WTC11 (cell line): ENCODE measurements around the gene TNFRSF14. TPM values are rescaled to one million over a fixed set of nuclear protein-coding genes. Genes with fewer than 3 reads are reported as not detected.
"Not testable (repeated sequence)": the region's sequence is repeated elsewhere in the genome, so short reads cannot be mapped to it uniquely, and the experiment has no call there.

Source experiments
- ATAC-seq: fragments of 200-7000 bp; cut with Tn5 transposase; 2 replicates; pipeline ENCODE4 v1.10.0; 2021; ENCODE audit warnings: mild to moderate bottlenecking, moderate library complexity
- CTCF ChIA-PET: fragments of 300-600 bp; sonication (Branson Sonifier 250); formaldehyde crosslinking; loops from one replicate; lab custom pipeline; 2021; ENCODE audit warnings: antibody characterized with exemption; lab: Charles Lee
- POLR2A ChIA-PET: fragments of 350-600 bp; sonication (Branson Sonifier 250); formaldehyde crosslinking; loops from one replicate; lab custom pipeline; 2021; ENCODE audit warnings: antibody characterized with exemption; lab: Charles Lee
- DNase-seq: peaks from one replicate; pipeline ENCODE4 v3.0.0; 2021; ENCODE audit warnings: low spot score
- H3K27ac Mint-ChIP-seq: 2 replicates; pipeline ENCODE4 v1.8.0; 2021; ENCODE audit warnings: mixed read lengths
- H3K27me3 Mint-ChIP-seq: 2 replicates; pipeline ENCODE4 v1.8.0; 2021; ENCODE audit warnings: low read depth, mild to moderate bottlenecking, moderate library complexity, mixed read lengths
- H3K36me3 Mint-ChIP-seq: 2 replicates; pipeline ENCODE4 v1.8.0; 2021; ENCODE audit warnings: mixed read lengths
- H3K4me1 Mint-ChIP-seq: 2 replicates; pipeline ENCODE4 v1.8.0; 2022; ENCODE audit warnings: mixed read lengths
- H3K4me3 Mint-ChIP-seq: 2 replicates; pipeline ENCODE4 v1.8.0; 2021; ENCODE audit warnings: mild to moderate bottlenecking, moderate library complexity, mixed read lengths
- H3K9me3 Mint-ChIP-seq: 2 replicates; pipeline ENCODE4 v1.8.0; 2021; ENCODE audit warnings: mixed read lengths
- CREB1 ChIP-seq: sonication (generic); formaldehyde crosslinking; IDR thresholded peaks from 2 replicates; pipeline ENCODE4 v1.8.0; 2023; ENCODE audit warnings: mild to moderate bottlenecking, missing genetic modification reagents
- GTF2I ChIP-seq: fragments of 250-450 bp; sonication (Bioruptor Pico); conservative IDR thresholded peaks from 2 replicates; pipeline ENCODE4 v1.4.0; 2021; ENCODE audit warnings: mild to moderate bottlenecking
- IRF2 ChIP-seq: sonication (generic); formaldehyde crosslinking; IDR thresholded peaks from 2 replicates; pipeline ENCODE4 v1.8.0; 2022; ENCODE audit warnings: low read depth, missing genetic modification reagents, borderline replicate concordance
- NR2C2 ChIP-seq: sonication (generic); formaldehyde crosslinking; IDR thresholded peaks from 2 replicates; pipeline ENCODE4 v1.8.0; 2022; ENCODE audit warnings: mild to moderate bottlenecking, missing genetic modification reagents
- RORB ChIP-seq: fragments of 250-450 bp; sonication (Bioruptor Pico); IDR thresholded peaks from 2 replicates; pipeline ENCODE4 v1.9.0; 2021; ENCODE audit warnings: mild to moderate bottlenecking
- SMAD3 ChIP-seq: sonication (generic); formaldehyde crosslinking; IDR thresholded peaks from 2 replicates; pipeline ENCODE4 v1.8.0; 2022; ENCODE audit warnings: missing genetic modification reagents, mild to moderate bottlenecking, borderline replicate concordance
- SP1 ChIP-seq: sonication (generic); formaldehyde crosslinking; conservative IDR thresholded peaks from 2 replicates; pipeline ENCODE4 v1.8.1; 2022; ENCODE audit warnings: missing genetic modification reagents
- TEAD4 ChIP-seq: sonication (generic); formaldehyde crosslinking; IDR thresholded peaks from 2 replicates; pipeline ENCODE4 v1.8.0; 2022; ENCODE audit warnings: mild to moderate bottlenecking, missing genetic modification reagents
- ZNF121 ChIP-seq: sonication (generic); formaldehyde crosslinking; IDR thresholded peaks from 2 replicates; pipeline ENCODE4 v1.8.0; 2023; ENCODE audit warnings: missing genetic modification reagents
- ZNF138 ChIP-seq: sonication (generic); formaldehyde crosslinking; conservative IDR thresholded peaks from 2 replicates; pipeline ENCODE4 v1.8.1; 2022; ENCODE audit warnings: mild to moderate bottlenecking, moderate library complexity, missing genetic modification reagents
- ZNF423 ChIP-seq: fragments of 250-450 bp; sonication (Bioruptor Pico); IDR thresholded peaks from 2 replicates; pipeline ENCODE4 v2.1.2; 2022; ENCODE audit warnings: mild to moderate bottlenecking, moderate library complexity
- total RNA-seq: library from RNA; stranded (reverse); gene quantifications from 3 replicates; pipeline ENCODE4 v1.2.3, GENCODE V29; 2021
- TF ChIP-seq, protein P1 (sequence below): sonication (generic); formaldehyde crosslinking; IDR thresholded peaks from 2 replicates; pipeline ENCODE4 v1.8.1; 2023; ENCODE audit warnings: mild to moderate bottlenecking, missing genetic modification reagents, borderline replicate concordance
- TF ChIP-seq, protein P2 (sequence below): fragments of 250-450 bp; sonication (Bioruptor Pico); IDR thresholded peaks from 2 replicates; pipeline ENCODE4 v1.9.0; 2021; ENCODE audit warnings: moderate library complexity, mild to moderate bottlenecking, inconsistent platforms, borderline replicate concordance
- TF ChIP-seq, protein P3 (sequence below): fragments of 200-600 bp; IDR thresholded peaks from 2 replicates; pipeline ENCODE4 v1.8.0; 2022; ENCODE audit warnings: antibody characterized with exemption

The TNFRSF14 gene
- total RNA-seq, 1 experiment from 2014 or later: 0.87 TPM

DNA sequence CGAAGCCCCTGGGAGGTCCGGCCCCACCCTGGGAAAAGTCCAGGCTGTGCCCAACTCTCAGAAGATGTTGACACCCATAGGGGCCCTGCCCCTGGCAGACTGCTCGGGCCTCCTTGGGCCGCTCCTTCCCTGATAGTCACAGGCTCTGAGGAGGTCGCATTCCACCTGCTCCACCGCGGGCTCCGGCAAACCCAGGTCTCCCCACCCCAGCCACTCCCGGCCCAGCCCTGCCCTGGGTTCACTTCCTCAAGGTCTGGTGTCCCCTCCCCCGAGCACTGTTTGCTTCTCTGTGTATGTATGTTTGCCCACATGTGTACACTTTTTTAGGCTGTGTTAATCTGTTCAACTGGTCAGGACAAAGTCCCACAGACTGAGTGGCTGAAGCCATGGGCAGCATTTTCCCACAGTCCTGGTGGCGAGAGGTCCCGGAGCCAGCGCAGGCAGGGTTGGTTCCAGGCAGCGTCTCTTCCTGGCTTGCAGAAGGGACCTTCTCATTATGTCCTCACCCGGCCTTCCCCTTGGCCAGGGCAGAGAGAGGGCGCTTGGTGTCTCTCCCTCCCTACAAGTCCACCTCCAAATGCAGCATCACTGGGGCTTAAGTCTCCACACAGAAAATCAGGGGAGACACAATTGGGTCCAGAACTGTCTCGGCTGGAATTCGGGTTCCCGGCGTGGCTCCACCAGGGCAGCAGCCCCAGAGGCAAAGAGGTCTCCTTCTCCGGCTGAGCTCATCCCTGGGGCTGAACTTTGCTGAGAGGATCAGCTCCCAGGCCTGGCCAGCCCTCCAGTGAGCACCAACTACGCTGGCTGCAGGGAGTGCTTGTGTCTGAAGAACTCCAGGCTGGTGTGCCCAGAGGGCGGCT, 19.9 kb downstream of the TNFRSF14 start:
- Mint-ChIP-seq H3K4me1 (peaks cover 9% of the 10 kb centered on the region), H3K4me3 (no peak overlapping the region), H3K27me3 (peaks cover 11% of the 10 kb centered on the region; the same call in 1 of the 2 replicates), H3K27ac (no peak overlapping the region), H3K9me3 (peaks cover 21% of the 10 kb centered on the region), H3K36me3 (peaks cover 13% of the 10 kb centered on the region; the same call in 1 of the 2 replicates)
- DNase-seq (no peak), ATAC-seq (no peak)
- CTCF ChIA-PET: no interaction called here
- TF ChIP-seq IRF2: no peak
- TF ChIP-seq, protein P1, sequence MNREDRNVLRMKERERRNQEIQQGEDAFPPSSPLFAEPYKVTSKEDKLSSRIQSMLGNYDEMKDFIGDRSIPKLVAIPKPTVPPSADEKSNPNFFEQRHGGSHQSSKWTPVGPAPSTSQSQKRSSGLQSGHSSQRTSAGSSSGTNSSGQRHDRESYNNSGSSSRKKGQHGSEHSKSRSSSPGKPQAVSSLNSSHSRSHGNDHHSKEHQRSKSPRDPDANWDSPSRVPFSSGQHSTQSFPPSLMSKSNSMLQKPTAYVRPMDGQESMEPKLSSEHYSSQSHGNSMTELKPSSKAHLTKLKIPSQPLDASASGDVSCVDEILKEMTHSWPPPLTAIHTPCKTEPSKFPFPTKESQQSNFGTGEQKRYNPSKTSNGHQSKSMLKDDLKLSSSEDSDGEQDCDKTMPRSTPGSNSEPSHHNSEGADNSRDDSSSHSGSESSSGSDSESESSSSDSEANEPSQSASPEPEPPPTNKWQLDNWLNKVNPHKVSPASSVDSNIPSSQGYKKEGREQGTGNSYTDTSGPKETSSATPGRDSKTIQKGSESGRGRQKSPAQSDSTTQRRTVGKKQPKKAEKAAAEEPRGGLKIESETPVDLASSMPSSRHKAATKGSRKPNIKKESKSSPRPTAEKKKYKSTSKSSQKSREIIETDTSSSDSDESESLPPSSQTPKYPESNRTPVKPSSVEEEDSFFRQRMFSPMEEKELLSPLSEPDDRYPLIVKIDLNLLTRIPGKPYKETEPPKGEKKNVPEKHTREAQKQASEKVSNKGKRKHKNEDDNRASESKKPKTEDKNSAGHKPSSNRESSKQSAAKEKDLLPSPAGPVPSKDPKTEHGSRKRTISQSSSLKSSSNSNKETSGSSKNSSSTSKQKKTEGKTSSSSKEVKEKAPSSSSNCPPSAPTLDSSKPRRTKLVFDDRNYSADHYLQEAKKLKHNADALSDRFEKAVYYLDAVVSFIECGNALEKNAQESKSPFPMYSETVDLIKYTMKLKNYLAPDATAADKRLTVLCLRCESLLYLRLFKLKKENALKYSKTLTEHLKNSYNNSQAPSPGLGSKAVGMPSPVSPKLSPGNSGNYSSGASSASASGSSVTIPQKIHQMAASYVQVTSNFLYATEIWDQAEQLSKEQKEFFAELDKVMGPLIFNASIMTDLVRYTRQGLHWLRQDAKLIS (CRISPR knock-in tag): no peak
- TF ChIP-seq SP1 (CRISPR knock-in tag): no peak
- no peak for TF ChIP-seq GTF2I (CRISPR knock-in tag)
- TF ChIP-seq ZNF138 (CRISPR knock-in tag): no peak
- TF ChIP-seq SMAD3 (CRISPR knock-in tag): no peak
- TF ChIP-seq, protein P2, sequence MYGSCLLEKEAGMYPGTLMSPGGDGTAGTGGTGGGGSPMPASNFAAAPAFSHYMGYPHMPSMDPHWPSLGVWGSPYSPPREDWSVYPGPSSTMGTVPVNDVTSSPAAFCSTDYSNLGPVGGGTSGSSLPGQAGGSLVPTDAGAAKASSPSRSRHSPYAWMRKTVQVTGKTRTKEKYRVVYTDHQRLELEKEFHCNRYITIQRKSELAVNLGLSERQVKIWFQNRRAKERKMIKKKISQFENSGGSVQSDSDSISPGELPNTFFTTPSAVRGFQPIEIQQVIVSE (CRISPR knock-in tag): no peak
- TF ChIP-seq NR2C2 (CRISPR knock-in tag): no peak
- POLR2A ChIA-PET: no interaction called here

DNA sequence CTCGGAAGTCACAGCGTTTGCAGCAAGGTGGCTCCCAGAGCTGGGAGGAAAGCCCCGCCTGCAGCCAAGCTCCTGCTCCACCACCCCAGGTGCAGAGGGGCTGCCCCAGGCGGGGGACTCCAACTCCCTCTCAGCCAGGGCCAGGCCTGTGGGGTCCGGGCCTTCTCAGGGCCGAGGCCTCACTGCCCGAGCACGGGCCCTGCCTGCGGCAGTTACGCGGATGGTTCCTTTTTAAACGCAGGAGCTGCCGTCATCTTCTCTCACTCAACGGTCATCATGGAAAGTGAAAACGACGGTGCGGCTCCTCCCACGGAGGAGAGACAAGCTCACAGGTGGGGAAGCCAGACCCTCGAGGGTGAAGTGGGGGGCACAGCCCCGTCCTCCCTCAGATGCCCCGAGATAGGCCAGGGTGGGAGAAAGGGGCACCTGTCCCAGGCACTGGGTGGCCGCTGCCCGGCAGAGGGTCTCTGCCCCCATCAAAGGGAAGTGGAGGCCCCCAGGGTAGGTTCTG, 21.4 kb downstream of the TNFRSF14 start:
- not testable (repeated sequence) for H3K4me1 Mint-ChIP-seq, ATAC-seq, H3K4me3 Mint-ChIP-seq, DNase-seq, H3K27ac Mint-ChIP-seq
- Mint-ChIP-seq H3K36me3 (peaks cover 13% of the 10 kb centered on the region; the same call in 1 of the 2 replicates), H3K9me3 (peaks cover 17% of the 10 kb centered on the region), H3K27me3 (peaks cover 10% of the 10 kb centered on the region; the same call in 1 of the 2 replicates)
- ChIA-PET CTCF (interaction anchor here (0.6 to 1.3 kb wide), 4 partner anchors 16 to 134 kb away, joined by 3 to 6 read pairs (median 4); no protein-coding TSS in a partner anchor), POLR2A (interaction anchor here (0.7 to 1.5 kb wide), 2 partner anchors 9 to 32 kb away, joined by 3 to 4 read pairs; partner anchors contain the start of gene PRXL2B)

DNA sequence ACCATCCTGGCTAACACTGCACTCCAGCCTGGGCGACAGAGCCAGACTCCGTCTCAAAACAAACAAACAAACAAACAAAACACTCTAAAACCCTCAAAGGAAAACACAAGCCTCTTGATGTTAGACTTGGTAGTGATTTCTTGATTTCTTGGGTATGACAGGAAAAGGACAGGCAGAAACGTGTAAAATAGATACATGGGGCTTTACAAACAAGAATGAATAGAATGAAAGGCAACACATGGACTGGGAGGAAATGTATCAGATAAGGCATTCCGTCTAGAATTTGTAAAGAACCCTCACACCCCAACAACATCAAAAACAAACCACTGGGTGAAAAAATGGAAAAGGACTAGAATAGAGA, 22.6 kb downstream of the TNFRSF14 start:
- Mint-ChIP-seq H3K27me3 (peaks cover under 1% of the 10 kb centered on the region; the same call in 1 of the 2 replicates), H3K4me3 (no peak overlapping the region), H3K27ac (peak overlapping the region; percentile 55; the same call in 1 of the 2 replicates), H3K36me3 (peaks cover 4% of the 10 kb centered on the region; the same call in 1 of the 2 replicates), H3K4me1 (peaks cover 14% of the 10 kb centered on the region), H3K9me3 (peaks cover 6% of the 10 kb centered on the region)
- POLR2A ChIA-PET: interaction anchor here (1.5 kb wide), 1 partner anchor 33 kb away, joined by 4 read pairs; no protein-coding TSS in a partner anchor
- TF ChIP-seq CREB1 (CRISPR knock-in tag) (no peak), ZNF423 (CRISPR knock-in tag) (no peak), RORB (CRISPR knock-in tag) (no peak), ZNF121 (CRISPR knock-in tag) (no peak), TEAD4 (CRISPR knock-in tag) (no peak)
- TF ChIP-seq, protein P3, sequence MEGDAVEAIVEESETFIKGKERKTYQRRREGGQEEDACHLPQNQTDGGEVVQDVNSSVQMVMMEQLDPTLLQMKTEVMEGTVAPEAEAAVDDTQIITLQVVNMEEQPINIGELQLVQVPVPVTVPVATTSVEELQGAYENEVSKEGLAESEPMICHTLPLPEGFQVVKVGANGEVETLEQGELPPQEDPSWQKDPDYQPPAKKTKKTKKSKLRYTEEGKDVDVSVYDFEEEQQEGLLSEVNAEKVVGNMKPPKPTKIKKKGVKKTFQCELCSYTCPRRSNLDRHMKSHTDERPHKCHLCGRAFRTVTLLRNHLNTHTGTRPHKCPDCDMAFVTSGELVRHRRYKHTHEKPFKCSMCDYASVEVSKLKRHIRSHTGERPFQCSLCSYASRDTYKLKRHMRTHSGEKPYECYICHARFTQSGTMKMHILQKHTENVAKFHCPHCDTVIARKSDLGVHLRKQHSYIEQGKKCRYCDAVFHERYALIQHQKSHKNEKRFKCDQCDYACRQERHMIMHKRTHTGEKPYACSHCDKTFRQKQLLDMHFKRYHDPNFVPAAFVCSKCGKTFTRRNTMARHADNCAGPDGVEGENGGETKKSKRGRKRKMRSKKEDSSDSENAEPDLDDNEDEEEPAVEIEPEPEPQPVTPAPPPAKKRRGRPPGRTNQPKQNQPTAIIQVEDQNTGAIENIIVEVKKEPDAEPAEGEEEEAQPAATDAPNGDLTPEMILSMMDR: no peak
- ATAC-seq: no peak
- CTCF ChIA-PET: interaction anchor here (1.3 kb wide), 2 partner anchors 31 to 135 kb away, joined by 5 to 6 read pairs; no protein-coding TSS in a partner anchor
- DNase-seq: no peak
